Stimulated activated CD4-positive, alpha-beta T cell treated with anti-CD3 and anti-CD28 coated beads, Interleukin-15, amount 100 ng/mL, for 1 hour (primary cell): Measurements from ENCODE around the gene ZNF792.
"Not testable (repeated sequence)": the region's sequence is repeated elsewhere in the genome, so short reads cannot be mapped to it uniquely, and the experiment has no call there.

ENCODE experiments used
- DNase-seq, 2 donors: peaks; one replicate each; pipeline ENCODE4 v3.0.0-alpha.2; 2020; ENCODE audit warnings: low read depth in 1 of 2, low spot score in 1 of 2

The ZNF792 gene

GRCh38 chr19:34972163-34972705 lies 8.2 kb upstream of the ZNF792 start:
- no peak for DNase-seq

DNA sequence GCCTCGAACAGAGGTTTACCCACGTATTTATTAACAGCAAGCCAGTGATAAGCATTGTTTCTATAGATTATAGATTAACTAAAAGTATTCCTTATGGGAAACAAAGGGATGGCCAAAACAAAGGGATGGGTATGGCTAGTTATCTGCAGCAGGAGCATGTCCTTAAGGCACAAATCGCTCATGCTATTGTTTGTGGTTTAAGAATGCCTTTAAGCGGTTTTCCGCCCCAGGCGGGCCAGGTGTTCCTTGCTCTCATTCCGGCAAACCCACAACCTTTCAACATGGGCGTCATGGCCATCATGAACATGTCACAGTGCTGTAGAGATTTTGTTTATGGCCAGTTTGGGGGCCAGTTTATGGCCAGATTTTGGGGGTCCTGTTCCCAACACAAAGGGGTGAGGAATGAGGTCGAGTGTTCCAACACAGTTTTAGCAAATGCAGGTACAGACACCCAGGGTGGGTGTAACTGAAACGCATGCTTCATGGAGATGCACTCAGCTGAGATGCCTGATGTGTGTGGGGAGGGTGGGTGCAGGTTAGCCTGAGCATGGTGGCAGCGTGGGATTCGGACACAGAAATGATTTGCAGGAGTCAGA lies 6.3 kb upstream of the ZNF792 start:
- not testable (repeated sequence) for DNase-seq

DNA sequence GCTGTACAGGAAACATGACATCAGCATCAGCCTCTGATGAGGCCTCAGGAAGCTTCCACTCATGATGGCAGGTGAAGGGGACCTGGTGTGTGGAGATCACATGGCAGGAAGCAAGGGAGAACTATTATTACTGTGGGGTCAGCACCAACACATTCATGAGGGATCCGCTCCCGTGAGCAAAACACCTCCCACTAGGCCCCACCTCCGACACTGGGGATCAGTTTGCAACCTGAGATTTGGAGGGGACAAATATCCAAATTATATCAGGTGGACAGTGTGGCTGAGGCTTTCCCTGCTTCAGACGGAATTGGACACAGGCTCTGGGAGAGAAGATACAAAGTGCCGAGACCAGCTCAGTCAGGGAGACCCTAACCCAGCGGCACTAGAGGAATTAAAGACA lies 5.7 kb upstream of the ZNF792 start:
- DNase-seq = no peak

GRCh38 chr19:34967551-34967950 lies 3.5 kb upstream of the ZNF792 start:
- DNase-seq = no peak

DNA sequence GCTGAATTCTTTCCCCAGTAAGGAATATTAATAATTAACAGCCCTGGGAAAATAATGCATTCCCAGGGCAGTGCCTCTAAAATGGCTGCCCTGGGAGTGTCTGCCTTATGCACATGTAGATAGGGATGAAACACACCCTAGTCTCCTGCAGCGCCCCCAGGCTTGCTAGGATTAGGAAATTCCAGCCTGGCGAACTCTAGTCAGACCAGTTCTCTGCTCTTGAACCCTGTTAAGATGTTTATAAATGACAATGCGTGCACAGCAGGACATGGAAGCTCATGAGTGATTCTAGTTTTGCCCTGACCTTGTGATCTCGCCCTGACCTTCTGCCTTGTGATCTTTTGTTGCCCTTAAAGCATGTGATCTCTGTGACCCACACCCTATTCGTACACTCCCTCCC lies 1.5 kb upstream of the ZNF792 start:
- DNase-seq = not testable (repeated sequence)

DNA sequence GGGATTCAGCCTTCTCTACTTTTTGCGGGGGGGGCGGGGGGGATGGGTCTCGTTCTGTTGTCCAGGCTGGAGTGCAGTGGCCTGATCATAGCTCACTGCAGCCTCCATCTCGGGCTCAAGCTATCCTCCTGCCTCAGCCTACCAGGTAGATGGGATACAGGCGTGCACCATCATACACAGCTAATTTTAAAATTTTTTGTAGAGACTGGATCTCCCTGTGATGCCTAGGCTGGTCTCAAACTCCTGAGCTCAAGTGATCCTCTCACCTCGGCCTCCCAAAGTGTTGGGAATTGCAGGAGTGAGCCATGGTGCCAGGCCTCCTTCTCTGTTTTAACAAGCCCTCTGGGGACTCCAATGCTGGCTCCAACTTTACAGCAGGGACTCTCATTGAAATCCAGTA lies 569 bp upstream of the ZNF792 start:
- DNase-seq = no peak

GRCh38 chr19:34962687-34963572 lies 1.1 kb downstream of the ZNF792 start:
- DNase-seq = no peak

DNA sequence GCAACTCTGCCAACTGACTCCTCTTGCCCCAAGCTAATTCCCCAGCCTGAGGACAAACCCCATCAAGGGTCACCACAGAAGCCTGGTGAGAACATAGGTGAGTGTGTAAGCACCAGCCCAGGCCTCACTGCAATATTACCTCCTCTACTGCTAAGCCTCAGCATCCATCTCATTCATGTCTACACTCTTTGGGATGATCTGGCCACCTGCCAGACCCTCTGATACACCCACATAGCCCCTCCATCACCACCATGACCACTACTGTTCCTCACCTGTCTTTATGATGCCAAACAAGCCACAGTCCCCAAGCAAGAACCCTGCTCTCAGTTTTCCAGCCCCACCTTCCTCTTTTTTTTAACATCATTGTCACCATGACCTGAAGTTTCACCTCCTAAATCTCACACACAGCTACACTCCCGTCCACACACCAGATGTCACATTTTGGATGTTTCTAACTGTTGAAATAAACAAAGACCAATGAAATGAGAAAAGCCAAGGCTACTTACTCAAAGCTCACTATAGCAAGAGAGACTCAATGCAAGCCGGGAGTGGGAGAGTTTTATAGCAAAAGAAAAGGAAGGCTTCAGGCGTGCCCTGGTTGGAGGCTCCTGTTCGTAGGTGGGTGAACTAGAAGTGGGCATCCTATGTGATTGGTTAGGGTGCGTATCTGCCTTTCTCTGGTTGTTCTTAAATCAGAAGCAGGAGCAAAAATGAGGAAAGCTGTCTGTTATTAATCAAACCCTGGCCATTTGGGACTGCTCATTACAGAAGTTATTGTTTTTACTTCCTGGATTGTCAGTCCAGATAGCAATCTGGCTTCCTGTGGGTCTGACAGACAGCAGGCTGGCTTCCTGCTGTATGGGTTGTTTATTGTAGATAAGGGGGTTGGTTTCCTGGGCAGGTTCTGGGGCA lies 2.0 kb downstream of the ZNF792 start:
- DNase-seq = no peak

GRCh38 chr19:34960940-34961679 lies 2.9 kb downstream of the ZNF792 start:
- DNase-seq = no peak

DNA sequence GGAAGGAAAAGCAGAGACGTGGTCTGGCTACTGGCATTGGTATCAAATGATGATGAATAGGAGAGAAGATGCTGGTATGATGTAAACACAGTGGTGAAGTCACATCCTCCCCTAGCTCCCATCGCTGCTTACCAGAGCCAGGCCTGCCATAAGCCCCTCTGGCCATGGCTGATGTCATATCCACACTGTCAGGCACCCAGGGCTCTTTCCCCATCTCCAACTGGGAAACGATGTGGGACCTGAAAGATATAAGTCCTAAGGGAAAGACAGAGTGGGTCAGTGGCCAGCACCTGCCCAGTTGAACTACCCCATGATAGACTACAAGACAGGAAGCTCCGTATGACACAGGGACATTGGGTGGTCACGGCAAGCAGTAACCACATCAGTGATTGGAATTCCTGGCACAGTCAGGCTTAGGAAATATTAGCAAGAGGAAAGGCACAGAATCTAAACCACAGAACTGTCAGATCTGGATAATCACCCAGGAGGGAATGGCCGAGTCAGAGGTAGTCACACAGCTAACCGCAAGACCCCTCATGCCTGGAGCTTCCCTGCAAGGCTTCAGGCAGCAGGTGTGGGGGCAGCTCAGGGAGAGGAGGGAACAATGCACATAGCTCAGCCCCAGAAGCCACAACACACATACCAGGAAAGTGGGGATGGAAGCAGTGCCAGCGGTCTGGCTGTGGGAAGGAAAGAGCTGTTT lies 3.8 kb downstream of the ZNF792 start:
- no peak for DNase-seq

DNA sequence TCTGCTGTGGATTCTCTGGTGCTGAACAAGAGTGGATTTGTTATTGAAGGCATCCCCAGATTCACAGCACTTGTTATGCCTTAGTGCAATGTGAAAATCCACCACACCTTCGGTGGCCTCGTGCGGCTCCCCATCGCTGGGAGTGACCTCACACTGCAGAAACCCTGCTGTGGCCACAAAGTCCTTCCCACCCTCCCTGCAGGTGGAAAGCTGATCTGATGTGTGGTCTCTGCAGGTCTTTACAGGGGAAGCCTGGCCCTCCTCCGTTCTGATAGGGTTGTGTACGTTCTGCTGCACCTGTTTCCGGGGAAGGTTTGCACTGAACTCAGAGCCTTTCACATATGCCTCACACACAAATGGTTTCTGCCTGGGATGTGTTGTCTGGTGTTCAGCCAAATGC lies 5.0 kb downstream of the ZNF792 start:
- DNase-seq = no peak

DNA sequence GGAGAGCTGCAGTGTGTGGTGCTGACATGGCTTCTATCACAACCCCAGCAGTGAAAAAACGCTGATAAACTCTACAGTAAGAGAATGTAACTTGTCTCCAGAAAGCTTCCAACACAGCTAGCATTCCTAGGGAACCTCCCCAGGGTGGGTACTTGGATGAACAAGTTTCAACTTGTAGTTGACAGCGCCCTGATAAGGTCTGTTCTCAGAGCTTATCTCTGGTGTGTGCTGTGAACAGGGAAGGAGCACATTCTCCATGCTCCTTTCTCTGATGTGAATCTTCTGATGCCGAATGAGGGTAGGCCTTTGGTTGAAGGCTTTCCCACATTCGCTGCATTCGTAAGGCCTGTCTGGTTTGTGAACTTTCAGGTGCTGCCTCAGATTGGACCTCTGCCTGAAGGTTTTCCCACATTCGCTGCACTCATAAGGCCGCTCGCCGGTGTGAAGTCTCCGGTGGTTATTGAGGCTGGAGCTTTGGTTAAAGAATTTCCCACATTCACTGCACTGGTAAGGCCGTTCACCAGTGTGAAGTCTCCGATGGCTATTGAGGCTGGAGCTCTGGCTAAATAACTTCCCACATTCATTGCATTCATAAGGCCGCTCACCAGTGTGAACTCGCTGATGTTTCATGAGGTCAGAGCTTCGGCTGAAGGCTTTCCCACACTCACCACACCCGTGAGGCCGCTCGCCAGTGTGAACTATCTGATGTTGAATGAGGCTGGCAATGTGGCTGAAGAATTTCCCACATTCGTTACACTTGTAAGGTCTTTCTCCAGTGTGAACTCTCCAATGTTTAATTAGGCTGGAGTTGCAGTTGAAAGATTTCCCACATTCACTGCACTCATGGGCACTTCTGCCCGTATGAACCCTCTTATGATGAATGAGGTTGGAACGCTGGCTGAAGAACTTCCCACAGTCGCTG lies 5.9 kb downstream of the ZNF792 start:
- no peak for DNase-seq

- DNase-seq = no peak
Measured at GRCh38 chr19:34953092-34953491, 10.9 kb downstream of the ZNF792 start.

- DNase-seq = no peak
Measured at GRCh38 chr19:34943861-34944573, 20.0 kb downstream of the ZNF792 start.

DNA sequence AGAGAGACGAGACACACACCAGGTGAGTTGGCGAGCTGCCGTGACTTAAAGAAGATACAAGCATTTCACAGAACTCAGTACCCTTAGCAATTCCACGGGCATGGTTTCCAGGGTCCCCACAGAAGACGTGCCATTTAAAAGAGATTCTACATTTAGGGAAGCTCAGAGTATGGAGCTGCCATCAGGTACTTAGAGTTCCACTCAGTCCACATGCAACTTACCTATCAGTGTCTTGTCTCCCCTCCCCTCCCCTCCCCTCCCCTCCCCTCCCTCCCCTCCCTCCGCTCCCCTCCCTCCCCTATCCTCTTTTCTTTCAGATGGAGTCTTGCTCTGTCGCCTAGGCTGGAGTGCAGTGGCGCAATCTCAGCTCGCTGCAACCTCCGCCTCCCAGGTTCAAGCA lies 25.1 kb downstream of the ZNF792 start:
- DNase-seq = no peak

DNA sequence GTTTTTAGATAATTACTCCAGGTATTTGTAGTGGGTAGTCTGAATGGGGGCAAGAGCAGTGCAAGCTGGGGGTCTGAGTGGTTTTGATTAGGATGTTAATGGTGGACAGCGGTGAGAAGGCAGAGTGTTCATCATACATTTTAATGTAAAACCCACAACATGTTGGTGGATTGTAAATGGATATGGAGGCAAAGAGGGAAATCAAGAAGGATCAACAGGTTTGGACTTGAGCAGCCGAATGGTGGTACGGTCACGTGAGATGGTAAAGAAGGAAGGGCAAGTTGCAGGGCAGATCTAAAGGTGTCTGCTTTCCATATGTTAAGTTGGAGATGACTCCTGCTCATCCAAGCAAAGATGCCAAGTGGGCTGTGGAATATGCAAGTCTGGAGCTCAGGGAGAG lies 27.8 kb downstream of the ZNF792 start:
- no peak for DNase-seq

DNA sequence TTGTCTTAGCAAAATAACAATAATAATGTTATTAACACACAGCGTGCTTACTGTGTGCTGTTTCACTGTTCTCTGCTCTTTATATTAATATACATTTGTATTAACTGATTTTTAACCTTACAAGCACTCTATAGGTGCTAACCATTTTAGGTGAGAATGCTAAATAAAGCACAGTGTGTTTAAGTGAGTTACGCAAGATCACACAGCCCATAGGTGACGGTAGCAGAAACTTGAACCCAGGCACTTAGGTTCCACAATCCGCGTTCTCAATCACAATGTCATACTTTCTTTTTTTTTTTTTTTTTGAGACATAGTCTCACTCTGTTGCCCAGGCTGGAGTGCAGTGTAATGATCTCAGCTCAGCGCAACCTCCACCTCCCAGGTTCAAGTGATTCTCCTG lies 31.5 kb downstream of the ZNF792 start:
- no peak for DNase-seq

- DNase-seq = peak; percentile 61 to 77
Measured at GRCh38 chr19:34926685-34927375, 37.2 kb downstream of the ZNF792 start, which contains the start of gene ZNF30. ZNF30 (plus strand) TSS chr19:34926903; CDS start chr19:34929948, 3,045 bp downstream.
